Cardiac fibroblast (primary cell): ENCODE measurements around the gene APOBEC2.

Experiments used
- DNase-seq, 2 donors: peaks; one replicate each; pipeline versions ENCODE4 v3.0.0 to v3.0.0-alpha.2; 2010; ENCODE audit warnings: low read depth in 2 of 2
- H3K4me3 ChIP-seq, 2 donors: replicated peaks in 1 of 2; 1 replicate in 1 of 2; 2 replicates in 1 of 2; pipeline ENCODE4 v1.5.1; 2011; ENCODE audit warnings: low read depth in 2 of 2, low read length in 2 of 2, mild to moderate bottlenecking in 2 of 2, moderate library complexity in 1 of 2
- TF ChIP-seq, protein P1 (sequence below): IDR thresholded peaks from one replicate; pipeline ENCODE4 v1.5.1; 2011; ENCODE audit warnings: low read depth, mild to moderate bottlenecking, low read length, inconsistent platforms

APOBEC2 gene

DNA sequence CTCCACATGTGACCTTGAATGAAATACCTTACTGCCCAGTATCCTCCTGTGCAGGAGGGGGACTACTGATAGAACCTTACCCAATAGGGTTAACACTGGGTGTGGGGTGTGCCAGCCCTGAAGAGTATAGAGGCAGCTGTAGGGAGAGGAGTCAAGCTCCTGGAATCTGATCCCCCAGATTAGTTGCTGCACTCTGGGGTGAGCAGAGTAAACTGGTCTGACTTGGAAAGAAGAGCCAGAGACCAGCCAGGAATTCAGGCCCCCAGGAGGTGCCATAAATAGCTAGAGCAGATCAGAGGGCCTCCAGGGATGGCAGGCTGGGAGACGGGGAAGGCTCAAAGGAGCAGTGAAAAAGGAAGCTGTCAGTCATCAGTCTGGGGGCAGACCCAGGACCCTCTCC lies 3.5 kb upstream of the APOBEC2 start:
- no peak overlapping the region for H3K4me3 ChIP-seq
- TF ChIP-seq, protein P1, sequence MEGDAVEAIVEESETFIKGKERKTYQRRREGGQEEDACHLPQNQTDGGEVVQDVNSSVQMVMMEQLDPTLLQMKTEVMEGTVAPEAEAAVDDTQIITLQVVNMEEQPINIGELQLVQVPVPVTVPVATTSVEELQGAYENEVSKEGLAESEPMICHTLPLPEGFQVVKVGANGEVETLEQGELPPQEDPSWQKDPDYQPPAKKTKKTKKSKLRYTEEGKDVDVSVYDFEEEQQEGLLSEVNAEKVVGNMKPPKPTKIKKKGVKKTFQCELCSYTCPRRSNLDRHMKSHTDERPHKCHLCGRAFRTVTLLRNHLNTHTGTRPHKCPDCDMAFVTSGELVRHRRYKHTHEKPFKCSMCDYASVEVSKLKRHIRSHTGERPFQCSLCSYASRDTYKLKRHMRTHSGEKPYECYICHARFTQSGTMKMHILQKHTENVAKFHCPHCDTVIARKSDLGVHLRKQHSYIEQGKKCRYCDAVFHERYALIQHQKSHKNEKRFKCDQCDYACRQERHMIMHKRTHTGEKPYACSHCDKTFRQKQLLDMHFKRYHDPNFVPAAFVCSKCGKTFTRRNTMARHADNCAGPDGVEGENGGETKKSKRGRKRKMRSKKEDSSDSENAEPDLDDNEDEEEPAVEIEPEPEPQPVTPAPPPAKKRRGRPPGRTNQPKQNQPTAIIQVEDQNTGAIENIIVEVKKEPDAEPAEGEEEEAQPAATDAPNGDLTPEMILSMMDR, result no peak
- no peak for DNase-seq

GRCh38 chr6:41049955-41050354 lies 3.0 kb upstream of the APOBEC2 start:
- H3K4me3 ChIP-seq, result no peak overlapping the region
- DNase-seq, result no peak
- TF ChIP-seq, protein P1, result no peak

DNA sequence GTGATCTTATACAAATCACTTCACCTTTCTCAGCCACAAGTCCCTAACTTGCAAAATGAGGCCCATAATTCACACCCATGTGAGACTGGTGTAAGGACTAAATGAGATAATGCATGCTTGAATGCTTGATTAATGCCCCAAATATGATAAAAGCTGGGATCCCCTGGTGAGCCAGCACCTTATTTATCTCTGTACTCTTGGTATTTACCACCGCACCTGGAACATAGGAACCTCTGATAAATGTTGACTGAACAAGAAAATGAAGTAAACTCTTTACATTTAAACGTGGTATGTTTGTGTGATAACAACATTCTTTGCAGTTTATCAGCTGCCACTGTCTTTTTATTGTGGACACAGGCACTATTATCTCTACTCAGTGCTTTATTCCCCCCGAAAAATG lies 2.5 kb upstream of the APOBEC2 start:
- no peak for DNase-seq
- no peak overlapping the region for H3K4me3 ChIP-seq
- TF ChIP-seq, protein P1, result no peak

- TF ChIP-seq, protein P1, result no peak
- H3K4me3 ChIP-seq, result no peak overlapping the region
- DNase-seq, result no peak
Measured at GRCh38 chr6:41051873-41052272, 1.1 kb upstream of the APOBEC2 start.

DNA sequence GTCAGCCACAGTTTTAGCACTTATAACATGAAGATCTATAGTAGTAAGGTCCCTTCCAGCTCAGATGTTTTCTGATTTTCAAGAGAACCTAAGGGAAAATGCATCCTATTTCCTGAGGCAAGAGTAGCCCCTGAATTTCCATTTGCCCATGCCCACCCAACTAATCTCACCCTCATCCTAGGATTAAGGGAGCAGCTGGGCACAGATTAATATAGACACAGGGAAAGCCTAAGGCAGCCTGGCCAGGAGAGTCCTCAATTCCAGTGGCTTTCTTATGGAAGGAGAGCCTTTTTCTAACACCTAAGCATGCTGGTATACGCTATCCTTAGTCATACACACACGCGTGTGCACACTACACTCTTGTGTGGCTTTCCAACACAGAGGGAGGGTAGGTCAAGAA lies 1.5 kb downstream of the APOBEC2 start:
- no peak for DNase-seq
- TF ChIP-seq, protein P1, result no peak

GRCh38 chr6:41055149-41055548 lies 2.1 kb downstream of the APOBEC2 start:
- no peak for DNase-seq
- H3K4me3 ChIP-seq, result no peak overlapping the region
- TF ChIP-seq, protein P1, result no peak

More for the DNA sequence above, 1.5 kb downstream of the APOBEC2 start:
- no peak overlapping the region for H3K4me3 ChIP-seq

GRCh38 chr6:41056768-41057490 lies 3.9 kb downstream of the APOBEC2 start:
- TF ChIP-seq, protein P1, result no peak
- H3K4me3 ChIP-seq, result no peak overlapping the region
- DNase-seq, result no peak
